Stimulated activated naive CD8-positive, alpha-beta T cell treated with anti-CD3 and anti-CD28 coated beads, Interleukin-15, amount 100 ng/mL, for 72 hours (primary cell): ENCODE measurements around the gene PLCD3.

Experiments used
- ATAC-seq: fragments of 150-1000 bp; cut with Tn5 transposase; 2 replicates; pipeline ENCODE4 v1.10.0; 2021; ENCODE audit warnings: mild to moderate bottlenecking, moderate library complexity
- DNase-seq, 2 donors: peaks; one replicate each; pipeline ENCODE4 v3.0.0; 2021 to 2022
- H3K27ac Mint-ChIP-seq, 2 donors: one replicate each; pipeline ENCODE4 v1.8.0; 2022; ENCODE audit warnings: mild to moderate bottlenecking in 2 of 2, mixed read lengths in 2 of 2, moderate library complexity in 2 of 2
- H3K27me3 Mint-ChIP-seq: one replicate; pipeline ENCODE4 v1.8.0; 2022; ENCODE audit warnings: mixed read lengths
- H3K4me1 Mint-ChIP-seq: one replicate; pipeline ENCODE4 v1.8.0; 2022; ENCODE audit warnings: mild to moderate bottlenecking, mixed read lengths
- H3K4me3 Mint-ChIP-seq, 2 donors: one replicate each; pipeline ENCODE4 v1.8.0; 2022; ENCODE audit warnings: mild to moderate bottlenecking in 2 of 2, mixed read lengths in 2 of 2, moderate library complexity in 1 of 2
- H3K9me3 Mint-ChIP-seq, 2 donors: one replicate each; pipeline ENCODE4 v1.8.0; 2022; ENCODE audit warnings: mixed read lengths in 2 of 2

Gene PLCD3, protein sequence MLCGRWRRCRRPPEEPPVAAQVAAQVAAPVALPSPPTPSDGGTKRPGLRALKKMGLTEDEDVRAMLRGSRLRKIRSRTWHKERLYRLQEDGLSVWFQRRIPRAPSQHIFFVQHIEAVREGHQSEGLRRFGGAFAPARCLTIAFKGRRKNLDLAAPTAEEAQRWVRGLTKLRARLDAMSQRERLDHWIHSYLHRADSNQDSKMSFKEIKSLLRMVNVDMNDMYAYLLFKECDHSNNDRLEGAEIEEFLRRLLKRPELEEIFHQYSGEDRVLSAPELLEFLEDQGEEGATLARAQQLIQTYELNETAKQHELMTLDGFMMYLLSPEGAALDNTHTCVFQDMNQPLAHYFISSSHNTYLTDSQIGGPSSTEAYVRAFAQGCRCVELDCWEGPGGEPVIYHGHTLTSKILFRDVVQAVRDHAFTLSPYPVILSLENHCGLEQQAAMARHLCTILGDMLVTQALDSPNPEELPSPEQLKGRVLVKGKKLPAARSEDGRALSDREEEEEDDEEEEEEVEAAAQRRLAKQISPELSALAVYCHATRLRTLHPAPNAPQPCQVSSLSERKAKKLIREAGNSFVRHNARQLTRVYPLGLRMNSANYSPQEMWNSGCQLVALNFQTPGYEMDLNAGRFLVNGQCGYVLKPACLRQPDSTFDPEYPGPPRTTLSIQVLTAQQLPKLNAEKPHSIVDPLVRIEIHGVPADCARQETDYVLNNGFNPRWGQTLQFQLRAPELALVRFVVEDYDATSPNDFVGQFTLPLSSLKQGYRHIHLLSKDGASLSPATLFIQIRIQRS

DNA sequence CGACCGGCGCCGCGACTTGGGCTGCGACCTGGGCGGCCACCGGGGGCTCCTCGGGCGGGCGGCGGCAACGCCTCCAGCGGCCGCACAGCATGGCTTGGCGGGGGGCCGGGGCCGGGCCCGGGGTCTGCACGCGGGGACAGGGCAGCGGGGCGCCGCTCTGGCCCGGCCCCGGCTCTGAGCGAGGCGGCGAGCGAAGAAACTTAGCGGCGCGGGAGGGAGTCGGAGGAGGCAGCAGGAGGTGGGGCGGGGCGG lies at the start of gene PLCD3:
TSS of gene PLCD3 (minus strand) at position 196 of the 252 bp plus-strand sequence. CDS start at position 91, 105 bp downstream.
- peak within 1 kb of the TSS; percentile 31 to 72 for H3K27ac Mint-ChIP-seq
- H3K4me3 Mint-ChIP-seq: peak within 1 kb of the TSS; percentile 90 to 92
- peaks cover 27% of the 10 kb centered on the region for H3K4me1 Mint-ChIP-seq
- H3K9me3 Mint-ChIP-seq: no peaks in the 10 kb centered on the region
- ATAC-seq (no peak), DNase-seq (no peak)
- peaks cover 17% of the 10 kb centered on the region for H3K27me3 Mint-ChIP-seq

DNA sequence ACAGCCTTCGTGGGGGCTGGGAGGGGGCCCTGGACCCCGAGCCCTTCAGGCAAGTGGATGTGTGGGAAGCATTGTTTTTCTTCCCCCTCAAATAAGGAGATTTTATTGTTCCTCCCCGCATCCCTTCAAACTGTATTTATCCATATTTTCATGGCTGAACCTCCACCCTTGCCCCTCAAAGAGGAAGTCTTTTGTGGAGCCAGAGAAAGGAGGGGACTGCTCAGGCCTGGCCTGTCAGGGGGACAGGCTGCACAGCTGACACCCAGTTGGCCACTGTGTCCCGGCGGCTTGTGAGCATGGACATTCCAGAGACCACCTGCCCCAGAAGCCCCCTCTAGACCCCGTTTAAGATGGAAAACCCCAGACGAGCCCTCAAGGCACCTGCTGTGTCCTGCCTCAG lies 45.2 kb upstream of the PLCD3 start:
- DNase-seq: no peak
- H3K27me3 Mint-ChIP-seq: no peaks in the 10 kb centered on the region
- no peak for ATAC-seq
- no peak overlapping the region for H3K27ac Mint-ChIP-seq
- no peaks in the 10 kb centered on the region for H3K9me3 Mint-ChIP-seq
- peaks cover 16% of the 10 kb centered on the region for H3K4me1 Mint-ChIP-seq
- H3K4me3 Mint-ChIP-seq: no peak overlapping the region

DNA sequence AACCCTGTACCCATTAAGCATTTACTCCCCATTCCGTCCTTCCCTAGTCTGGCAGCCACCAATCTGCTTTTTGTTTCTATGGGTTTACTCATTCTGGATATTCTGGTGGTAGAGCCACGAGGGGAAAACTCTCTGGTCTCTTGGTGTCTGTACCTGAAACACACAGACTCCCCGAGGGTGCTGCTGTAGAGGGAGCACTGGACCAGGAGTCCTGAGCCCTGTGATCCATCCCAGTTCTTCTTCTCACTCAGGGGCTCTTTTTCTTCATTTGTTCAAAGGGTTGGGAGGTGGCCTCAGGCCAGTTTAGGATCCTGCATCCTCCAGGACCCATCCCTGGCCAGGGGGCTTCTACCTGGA lies 43.4 kb upstream of the PLCD3 start:
- Mint-ChIP-seq H3K27ac (no peak overlapping the region), H3K9me3 (no peaks in the 10 kb centered on the region), H3K4me1 (peaks cover 35% of the 10 kb centered on the region), H3K4me3 (no peak overlapping the region), H3K27me3 (no peaks in the 10 kb centered on the region)
- no peak for DNase-seq
- no peak for ATAC-seq

DNA sequence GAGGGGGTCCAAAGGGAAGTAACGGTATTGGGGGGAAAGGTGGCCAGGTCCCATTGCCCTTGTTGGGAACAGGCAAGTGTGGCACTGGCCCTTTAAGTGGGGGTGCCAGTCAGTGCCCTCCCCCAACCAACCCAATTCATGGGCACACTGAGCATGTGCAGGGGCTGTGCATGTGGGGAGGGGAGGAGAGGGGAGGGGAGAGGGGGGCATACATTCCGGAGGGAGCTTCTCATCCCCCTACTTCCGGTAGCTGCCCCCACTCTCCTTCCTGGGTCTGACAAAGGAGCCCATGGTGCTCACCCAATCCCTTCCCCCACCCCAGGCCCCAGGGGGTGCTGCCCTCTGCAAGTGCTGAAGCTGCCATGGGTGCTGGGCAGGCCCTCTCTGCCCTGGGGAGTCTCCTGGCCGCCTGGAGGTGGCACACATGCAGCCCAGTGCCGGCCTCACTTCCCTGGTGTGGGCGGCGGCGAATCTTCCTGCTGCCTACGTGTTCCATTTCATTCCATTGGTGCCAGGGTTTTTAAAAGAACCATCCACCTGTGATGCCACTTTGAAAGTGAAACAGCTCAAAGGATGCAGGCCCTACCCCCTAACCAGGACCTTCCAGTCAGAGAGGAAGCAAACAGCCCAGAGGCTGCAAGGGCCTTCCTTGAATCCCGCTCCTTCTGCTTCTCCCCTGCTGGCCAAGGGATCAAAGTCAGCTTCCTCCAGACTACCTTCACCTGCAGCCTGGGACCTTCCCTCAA lies 40.4 kb upstream of the PLCD3 start:
- Mint-ChIP-seq H3K4me1 (peaks cover 43% of the 10 kb centered on the region), H3K27me3 (no peaks in the 10 kb centered on the region), H3K9me3 (no peaks in the 10 kb centered on the region), H3K27ac (peak overlapping the region; percentile 93 to 94), H3K4me3 (peak overlapping the region; percentile 84 to 88)
- peak; percentile 88 for ATAC-seq
- DNase-seq: peak; percentile 54 to 74

DNA sequence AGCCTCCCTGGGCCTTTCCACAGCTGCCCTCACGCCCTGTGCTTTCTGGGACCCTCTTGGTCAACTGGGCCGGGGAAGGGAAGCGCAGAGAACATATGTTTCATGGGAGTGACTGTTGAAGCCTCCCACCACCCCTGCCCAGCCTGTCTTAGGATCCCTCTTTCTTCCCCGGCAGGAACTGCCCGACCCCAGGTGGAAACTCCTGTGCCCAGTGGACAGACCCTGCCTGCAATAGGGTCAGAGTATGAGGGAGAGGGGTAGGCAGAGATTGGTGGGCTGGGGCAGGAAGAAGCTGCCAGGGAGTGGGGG lies 39.9 kb upstream of the PLCD3 start:
- Mint-ChIP-seq H3K27me3 (no peaks in the 10 kb centered on the region), H3K9me3 (no peaks in the 10 kb centered on the region), H3K4me1 (peaks cover 43% of the 10 kb centered on the region), H3K27ac (peak overlapping the region; percentile 93 to 94), H3K4me3 (peak overlapping the region; percentile 84 to 88)
- ATAC-seq (no peak), DNase-seq (no peak)

DNA sequence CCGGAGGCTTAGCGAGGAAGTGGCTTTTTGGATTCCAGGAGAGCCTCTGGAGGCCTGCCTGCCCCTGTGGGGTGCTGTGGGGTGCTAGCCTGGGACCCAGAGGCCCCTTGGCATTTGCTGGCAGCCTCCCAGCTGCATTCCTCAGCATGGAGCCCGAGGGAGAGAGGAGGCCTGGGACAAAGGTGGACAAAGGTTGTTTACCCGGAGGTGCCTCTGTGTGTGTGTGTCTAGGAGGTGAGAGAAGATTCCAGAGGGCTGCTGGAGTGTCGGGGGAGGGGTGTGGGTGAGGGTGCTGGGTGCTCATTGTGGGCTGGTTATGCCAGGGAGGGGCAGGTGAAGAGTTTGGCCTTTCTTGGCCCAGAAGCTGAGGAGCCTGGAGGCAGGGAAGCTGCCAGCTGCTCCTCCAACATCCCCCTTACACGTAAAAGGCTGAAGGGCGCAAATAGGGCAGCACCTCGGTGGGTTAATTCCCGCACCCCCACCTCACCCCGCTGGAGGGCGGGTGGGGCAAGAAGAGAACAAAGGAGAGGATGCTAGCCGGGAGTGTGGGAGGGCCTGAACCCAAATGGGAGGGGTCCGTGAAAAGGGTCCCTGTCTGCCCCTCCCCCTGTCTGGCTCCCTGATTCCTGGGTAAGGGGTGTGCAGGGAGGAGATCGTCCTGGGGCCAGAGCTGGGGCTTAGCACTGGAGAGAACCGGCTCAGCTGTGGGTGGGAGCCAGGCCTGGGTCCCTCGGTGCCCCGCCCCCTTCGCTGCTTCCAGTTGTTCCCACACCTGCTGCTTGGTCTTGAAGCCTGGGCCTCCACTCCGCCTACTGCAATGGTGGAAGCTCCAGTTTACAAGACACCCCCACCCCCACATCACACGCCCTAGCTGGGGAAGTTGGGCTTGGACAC lies 39.3 kb upstream of the PLCD3 start:
- peak overlapping the region; percentile 84 to 88 for H3K4me3 Mint-ChIP-seq
- H3K27ac Mint-ChIP-seq: peak overlapping the region; percentile 93 to 94
- H3K4me1 Mint-ChIP-seq: peaks cover 43% of the 10 kb centered on the region
- ATAC-seq: no peak
- DNase-seq: no peak
- no peaks in the 10 kb centered on the region for H3K9me3 Mint-ChIP-seq
- H3K27me3 Mint-ChIP-seq: no peaks in the 10 kb centered on the region

DNA sequence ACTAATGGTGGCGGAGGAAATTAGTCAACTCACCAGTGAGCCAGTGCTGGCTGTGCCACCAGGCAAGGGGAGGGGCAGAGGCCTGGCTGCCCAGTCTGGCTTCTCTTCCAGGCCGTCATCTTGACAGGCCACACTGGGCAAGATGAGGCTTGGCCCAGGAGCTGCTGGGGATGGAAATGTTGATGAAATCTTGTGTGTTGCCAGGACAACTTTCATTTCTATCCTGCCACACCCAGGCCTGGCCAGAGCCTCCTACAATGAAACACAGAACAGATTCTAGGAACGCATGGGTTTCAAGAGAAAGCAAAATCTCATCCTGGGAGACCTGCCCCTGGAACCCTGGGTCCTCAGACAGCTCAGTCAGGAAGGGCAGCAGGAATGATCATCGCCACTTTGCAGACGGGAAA lies 38.6 kb upstream of the PLCD3 start:
- H3K27ac Mint-ChIP-seq: peak overlapping the region; percentile 82 to 93
- H3K9me3 Mint-ChIP-seq: no peaks in the 10 kb centered on the region

DNA sequence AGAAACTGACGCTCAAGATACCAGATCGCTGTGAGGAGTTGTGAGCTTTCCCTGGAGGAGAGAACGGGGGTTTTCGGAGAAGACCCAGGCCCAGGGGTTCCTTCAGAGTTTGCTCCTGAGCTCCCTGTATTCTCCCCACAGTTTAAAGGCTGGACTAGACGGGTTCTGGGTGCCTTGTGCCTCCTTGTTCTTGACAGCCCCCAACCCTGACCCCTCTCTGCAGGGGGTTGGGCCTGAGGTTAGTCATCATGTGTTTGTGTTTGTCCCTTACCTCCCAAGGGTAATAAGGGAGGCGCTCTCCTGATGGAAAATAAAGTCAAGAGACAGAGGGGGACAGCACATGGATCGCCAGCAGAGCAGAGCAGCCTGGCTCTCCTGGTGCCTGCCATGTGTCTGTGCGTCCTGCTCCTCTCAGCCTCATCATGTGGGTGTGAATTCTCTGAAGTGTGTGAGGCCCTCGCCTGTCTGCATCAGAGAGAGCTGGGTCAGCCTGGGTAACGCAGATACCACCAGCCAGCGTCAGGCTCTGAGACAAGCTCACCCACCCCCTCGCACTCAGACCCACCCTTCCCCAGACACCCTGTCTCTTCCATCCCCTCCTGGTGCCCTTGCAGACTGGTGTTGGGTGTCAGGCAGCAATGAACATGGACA lies 38.1 kb upstream of the PLCD3 start:
- peaks cover 38% of the 10 kb centered on the region for H3K4me1 Mint-ChIP-seq
- no peaks in the 10 kb centered on the region for H3K27me3 Mint-ChIP-seq
- no peaks in the 10 kb centered on the region for H3K9me3 Mint-ChIP-seq
- DNase-seq: no peak
- H3K27ac Mint-ChIP-seq: peak overlapping the region; percentile 60 to 93
- no peak for ATAC-seq
- H3K4me3 Mint-ChIP-seq: peak overlapping the region; percentile 47 to 72

More for the DNA sequence above, 38.6 kb upstream of the PLCD3 start:
- DNase-seq: no peak
- no peaks in the 10 kb centered on the region for H3K27me3 Mint-ChIP-seq
- peaks cover 42% of the 10 kb centered on the region for H3K4me1 Mint-ChIP-seq
- peak overlapping the region; percentile 47 to 72 for H3K4me3 Mint-ChIP-seq
- ATAC-seq: no peak

DNA sequence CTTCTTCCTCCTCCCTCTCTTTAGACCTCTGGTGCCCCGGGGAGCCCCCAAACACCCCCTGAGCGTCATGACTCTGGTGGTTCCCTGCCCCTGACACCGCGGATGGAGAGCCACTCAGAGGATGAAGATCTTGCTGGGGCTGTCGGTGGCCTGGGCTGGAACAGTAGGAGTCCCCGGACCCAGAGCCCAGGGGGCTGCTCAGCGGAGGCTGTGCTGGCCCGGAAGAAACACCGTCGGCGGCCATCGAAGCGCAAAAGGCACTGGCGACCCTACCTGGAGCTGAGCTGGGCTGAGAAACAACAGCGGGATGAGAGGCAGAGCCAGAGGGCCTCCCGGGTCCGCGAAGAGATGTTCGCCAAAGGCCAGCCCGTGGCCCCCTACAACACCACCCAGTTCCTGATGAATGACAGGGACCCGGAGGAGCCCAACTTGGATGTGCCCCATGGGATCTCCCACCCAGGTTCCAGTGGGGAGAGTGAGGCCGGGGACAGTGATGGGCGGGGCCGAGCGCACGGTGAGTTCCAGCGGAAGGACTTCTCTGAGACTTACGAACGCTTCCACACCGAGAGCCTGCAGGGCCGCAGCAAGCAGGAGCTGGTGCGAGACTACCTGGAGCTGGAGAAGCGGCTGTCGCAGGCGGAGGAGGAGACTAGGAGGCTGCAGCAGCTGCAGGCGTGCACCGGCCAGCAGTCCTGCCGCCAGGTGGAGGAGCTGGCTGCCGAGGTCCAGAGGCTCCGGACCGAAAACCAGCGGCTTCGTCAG lies 36.9 kb upstream of the PLCD3 start:
- no peak overlapping the region for H3K27ac Mint-ChIP-seq
- no peaks in the 10 kb centered on the region for H3K27me3 Mint-ChIP-seq
- DNase-seq (no peak), ATAC-seq (no peak)
- no peak overlapping the region for H3K4me3 Mint-ChIP-seq
- peaks cover 47% of the 10 kb centered on the region for H3K4me1 Mint-ChIP-seq
- H3K9me3 Mint-ChIP-seq: no peaks in the 10 kb centered on the region

DNA sequence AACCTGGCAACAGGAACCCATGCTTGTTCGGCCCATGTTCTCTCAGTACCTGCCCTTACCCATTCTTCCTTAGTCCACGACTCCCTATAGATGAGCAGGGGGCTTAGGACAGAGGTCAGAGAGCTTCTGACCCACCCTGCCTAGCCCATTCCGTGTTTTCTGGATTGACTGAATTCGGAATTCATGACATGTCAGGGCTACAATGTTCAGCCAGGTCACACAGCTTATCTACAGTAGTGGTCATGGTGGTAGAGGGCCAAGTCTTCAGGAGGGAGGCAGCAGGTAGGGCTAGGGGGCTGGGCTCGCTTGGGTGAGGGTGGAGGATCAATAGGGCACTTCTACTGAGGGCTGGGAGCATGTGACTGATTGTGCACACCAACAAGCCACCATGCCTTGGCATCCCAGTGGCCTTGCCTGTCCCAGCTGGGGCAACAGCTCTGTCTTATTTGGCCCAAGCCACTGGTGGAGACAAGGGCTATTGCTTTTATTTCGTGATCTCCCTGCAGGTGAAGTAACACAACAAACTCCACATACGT lies 32.5 kb upstream of the PLCD3 start:
- Mint-ChIP-seq H3K27ac (no peak overlapping the region), H3K4me1 (peaks cover 23% of the 10 kb centered on the region), H3K27me3 (no peaks in the 10 kb centered on the region), H3K4me3 (no peak overlapping the region), H3K9me3 (no peaks in the 10 kb centered on the region)
- DNase-seq (no peak), ATAC-seq (no peak)

DNA sequence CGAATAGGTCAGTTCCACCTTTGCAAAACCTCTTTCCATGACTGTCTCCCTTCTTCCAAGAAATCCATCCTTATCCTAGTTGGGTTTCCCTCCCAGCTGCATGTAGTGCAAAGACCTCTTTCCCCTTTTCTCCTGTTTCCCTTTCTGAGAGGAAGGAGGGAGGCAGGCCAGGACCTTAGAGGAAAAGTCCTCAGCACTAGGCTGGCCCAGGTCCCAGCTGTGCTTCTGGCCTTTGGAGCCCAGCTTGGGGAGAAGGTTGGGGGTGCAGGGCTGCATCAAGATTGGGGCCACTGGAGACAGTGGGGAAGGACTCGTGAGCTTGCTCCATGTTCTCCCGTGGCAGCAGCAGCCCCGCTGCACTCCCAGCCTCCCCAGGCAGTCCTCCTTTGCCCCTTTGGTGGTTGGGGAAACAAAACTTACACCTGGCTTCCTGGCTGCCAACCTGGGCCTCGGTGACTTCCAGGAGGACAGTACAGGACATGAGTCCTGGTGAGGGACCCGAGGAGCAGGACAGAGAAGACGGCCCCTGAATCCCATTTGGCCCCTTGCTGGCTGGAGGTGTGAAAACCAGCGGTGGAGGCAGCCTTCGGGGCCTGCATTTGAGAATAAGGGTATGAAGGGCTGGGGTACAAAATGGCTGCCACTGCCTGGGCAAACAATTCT lies 29.8 kb upstream of the PLCD3 start:
- Mint-ChIP-seq H3K27me3 (no peaks in the 10 kb centered on the region), H3K4me3 (peak overlapping the region; percentile 95 to 97), H3K27ac (peak overlapping the region; percentile 72 to 88), H3K9me3 (no peaks in the 10 kb centered on the region), H3K4me1 (peaks cover 48% of the 10 kb centered on the region)
- ATAC-seq (no peak), DNase-seq (no peak)

DNA sequence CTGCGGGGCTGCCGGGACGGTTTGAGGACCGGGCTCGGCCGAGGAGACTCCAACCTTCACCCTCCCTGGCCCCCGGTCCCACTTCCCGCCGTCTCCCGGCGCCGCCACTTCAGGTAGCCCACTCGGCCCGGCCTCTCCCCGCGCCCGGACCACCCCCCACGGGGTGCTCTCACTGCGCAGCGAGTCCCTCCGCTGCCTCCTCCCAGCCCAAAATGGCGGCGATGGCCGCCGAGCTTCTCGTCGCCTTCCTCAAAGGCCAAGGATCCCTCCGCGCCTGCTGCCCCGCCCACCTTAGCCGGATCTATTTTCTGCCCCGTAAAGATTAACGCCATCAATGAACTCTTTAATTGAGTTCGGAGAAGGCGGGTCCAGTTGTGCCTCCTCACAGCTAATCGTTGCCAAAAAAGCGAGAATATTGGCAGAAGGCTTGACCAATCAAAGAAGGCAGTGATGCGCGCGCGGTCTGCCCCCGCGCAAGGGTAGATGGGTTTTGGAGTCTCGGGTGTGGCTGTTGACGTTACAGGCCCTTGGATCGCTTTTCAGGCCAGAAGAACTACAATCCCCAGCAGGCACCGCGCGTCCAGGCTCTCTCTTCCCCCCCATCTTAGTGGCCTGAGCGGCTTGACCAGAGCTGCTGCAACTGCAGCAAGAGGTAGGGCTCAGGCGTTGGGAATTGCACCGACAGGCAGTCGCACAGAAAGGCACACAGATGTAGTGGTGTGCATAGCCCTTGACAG lies 29.1 kb upstream of the PLCD3 start, which contains the start of gene HEXIM2:
TSS of gene HEXIM2 (plus strand) at position 588 of the 737 bp plus-strand sequence. CDS start 919 bp downstream, outside the sequence.
- peak within 1 kb of the TSS; percentile 95 to 97 for H3K4me3 Mint-ChIP-seq
- ATAC-seq: peak; percentile 96
- no peaks in the 10 kb centered on the region for H3K9me3 Mint-ChIP-seq
- no peaks in the 10 kb centered on the region for H3K27me3 Mint-ChIP-seq
- peak; percentile 97 to 99 for DNase-seq
- H3K4me1 Mint-ChIP-seq: peaks cover 49% of the 10 kb centered on the region
- H3K27ac Mint-ChIP-seq: peak within 1 kb of the TSS; percentile 99
